OCI-LY1 (cell line): Measurements from ENCODE around the gene RTP5.

Experiments used
- H2AFZ ChIP-seq: fragments of 200-600 bp; sonication (generic), shearing (Covaris generic); 2 replicates; pipeline ENCODE4 v1.6.0; 2014; ENCODE audit warnings: antibody characterized with exemption, mild to moderate bottlenecking, low read length
- H3F3A ChIP-seq: fragments of 200-600 bp; sonication (generic), shearing (Covaris generic); 2 replicates; pipeline ENCODE4 v1.6.0; 2014; ENCODE audit warnings: mild to moderate bottlenecking, antibody characterized with exemption, low read length, moderate library complexity; ENCODE audit not compliant: insufficient read depth
- H3K27ac ChIP-seq: fragments of 200-600 bp; sonication (generic); 2 replicates; pipeline ENCODE4 v1.5.1; 2014; ENCODE audit warnings: low read length, mixed run types, mild to moderate bottlenecking, low read depth; ENCODE audit not compliant: poor library complexity, severe bottlenecking
- H3K27me3 ChIP-seq: fragments of 200-600 bp; sonication (generic); 2 replicates; pipeline ENCODE4 v1.6.0; 2014; ENCODE audit warnings: antibody characterized with exemption, mild to moderate bottlenecking, low read length, moderate library complexity; ENCODE audit not compliant: insufficient read depth
- H3K36me3 ChIP-seq: fragments of 200-600 bp; sonication (generic); 2 replicates; pipeline ENCODE4 v1.6.1; 2014; ENCODE audit warnings: mild to moderate bottlenecking, antibody characterized with exemption, low read length, moderate library complexity, mixed read lengths; ENCODE audit not compliant: insufficient read depth
- H3K4me1 ChIP-seq: fragments of 200-600 bp; sonication (generic); 2 replicates; pipeline ENCODE4 v1.5.1; 2014; ENCODE audit warnings: mild to moderate bottlenecking, low read length, moderate library complexity; ENCODE audit not compliant: insufficient read depth, severe bottlenecking
- H3K4me2 ChIP-seq: fragments of 200-600 bp; sonication (generic), shearing (Covaris generic); 2 replicates; pipeline ENCODE4 v1.6.1; 2014; ENCODE audit warnings: low read length
- H3K4me3 ChIP-seq: fragments of 200-600 bp; sonication (generic); 2 replicates; pipeline ENCODE4 v1.5.1; 2014; ENCODE audit warnings: low read length, low read depth, mild to moderate bottlenecking, mixed read lengths; ENCODE audit not compliant: poor library complexity, severe bottlenecking
- H3K79me2 ChIP-seq: fragments of 200-600 bp; shearing (Covaris generic); 2 replicates; pipeline ENCODE4 v1.6.1; 2016; ENCODE audit warnings: mixed run types, low read length, mixed read lengths; ENCODE audit not compliant: insufficient read depth
- H3K9ac ChIP-seq: fragments of 200-600 bp; sonication (generic), shearing (Covaris generic); 2 replicates; pipeline ENCODE4 v1.6.1; 2014; ENCODE audit warnings: mild to moderate bottlenecking, low read length, mixed read lengths
- H3K9me2 ChIP-seq: fragments of 200-600 bp; sonication (generic), shearing (Covaris generic); 2 replicates; pipeline ENCODE4 v1.6.1; 2014; ENCODE audit warnings: low read depth, mild to moderate bottlenecking, low read length, mixed read lengths
- H3K9me3 ChIP-seq: fragments of 200-600 bp; shearing (Covaris generic); 2 replicates; pipeline ENCODE4 v1.6.1; 2014; ENCODE audit warnings: low read length, mixed read lengths
- H4K20me1 ChIP-seq: fragments of 200-600 bp; sonication (generic), shearing (Covaris generic); 2 replicates; pipeline ENCODE4 v1.6.0; 2016; ENCODE audit warnings: mild to moderate bottlenecking, low read length; ENCODE audit not compliant: insufficient read depth
- CTCF ChIP-seq: fragments of 200-600 bp; sonication (generic), shearing (Covaris generic); IDR thresholded peaks from 2 replicates; pipeline ENCODE4 v1.5.1; 2017; ENCODE audit warnings: mild to moderate bottlenecking, antibody characterized with exemption, low read length, moderate library complexity, mixed read lengths
- EZH2 ChIP-seq: fragments of 200-600 bp; sonication (generic), shearing (Covaris generic); IDR thresholded peaks from 2 replicates; pipeline ENCODE4 v1.8.0; 2017; ENCODE audit warnings: borderline replicate concordance, mixed run types, mild to moderate bottlenecking, antibody characterized with exemption, low read length, moderate library complexity, mixed read lengths

The RTP5 gene

GRCh38 chr2:241834527-241835210, 34.9 kb upstream of the RTP5 start:
- no peaks in the 10 kb centered on the region; the same call in 1 of the 2 replicates for H3K36me3 ChIP-seq
- no peak for TF ChIP-seq EZH2
- TF ChIP-seq CTCF = no peak
- H3K4me3 ChIP-seq = no peak overlapping the region

GRCh38 chr2:241835611-241836010, 33.9 kb upstream of the RTP5 start:
- TF ChIP-seq CTCF (no peak), EZH2 (no peak)
- 0 out of 2 replicates have a peak, but pooled peaks cover 2% of the 10 kb centered on the region for H3K9me3 ChIP-seq

More at GRCh38 chr2:241834527-241835210, 34.9 kb upstream of the RTP5 start:
- Histone ChIP-seq H3K4me2 (no peak overlapping the region), H3K9ac (no peak overlapping the region), H3K79me2 (no peaks in the 10 kb centered on the region), H3K9me2 (no peaks in the 10 kb centered on the region), H3K27ac (no peak overlapping the region), H3F3A (no peaks in the 10 kb centered on the region), H3K27me3 (peaks cover 5% of the 10 kb centered on the region; the same call in 1 of the 2 replicates), H2AFZ (no peak overlapping the region), H3K4me1 (peaks cover 5% of the 10 kb centered on the region), H3K9me3 (0 out of 2 replicates have a peak, but pooled peaks cover 2% of the 10 kb centered on the region), H4K20me1 (no peaks in the 10 kb centered on the region)

GRCh38 chr2:241836292-241836691, 33.2 kb upstream of the RTP5 start:
- Histone ChIP-seq H3K4me2 (no peak overlapping the region), H3K4me3 (no peak overlapping the region), H3K4me1 (peaks cover 5% of the 10 kb centered on the region), H3K36me3 (no peaks in the 10 kb centered on the region; the same call in 1 of the 2 replicates), H3K9ac (no peak overlapping the region), H3F3A (no peaks in the 10 kb centered on the region), H3K9me3 (0 out of 2 replicates have a peak, but pooled peaks cover 2% of the 10 kb centered on the region), H3K79me2 (no peaks in the 10 kb centered on the region), H3K9me2 (no peaks in the 10 kb centered on the region), H3K27me3 (peaks cover 8% of the 10 kb centered on the region; the same call in 1 of the 2 replicates), H2AFZ (no peak overlapping the region), H4K20me1 (no peaks in the 10 kb centered on the region), H3K27ac (no peak overlapping the region)
- TF ChIP-seq EZH2 (no peak), CTCF (no peak)

More at GRCh38 chr2:241835611-241836010, 33.9 kb upstream of the RTP5 start:
- Histone ChIP-seq H3F3A (no peaks in the 10 kb centered on the region), H3K4me2 (no peak overlapping the region), H3K9ac (no peak overlapping the region), H3K79me2 (no peaks in the 10 kb centered on the region), H3K27me3 (peaks cover 8% of the 10 kb centered on the region; the same call in 1 of the 2 replicates), H3K4me1 (peaks cover 5% of the 10 kb centered on the region), H4K20me1 (no peaks in the 10 kb centered on the region), H3K27ac (no peak overlapping the region), H3K9me2 (no peaks in the 10 kb centered on the region), H2AFZ (no peak overlapping the region), H3K4me3 (no peak overlapping the region), H3K36me3 (no peaks in the 10 kb centered on the region; the same call in 1 of the 2 replicates)
